ENCODE measurements around the gene C1S. TPM values are rescaled to one million over a fixed set of nuclear protein-coding genes. Genes with fewer than 3 reads are reported as not detected.
A peak's percentile ranks its signal among the peaks of the same experiment; 100 is the strongest.
"Not testable (repeated sequence)": the region's sequence is repeated elsewhere in the genome, so short reads cannot be mapped to it uniquely, and the experiment has no call there.

Gene C1S
- total RNA-seq, 1 donor from 2014 or later, result 6.3 TPM

DNA sequence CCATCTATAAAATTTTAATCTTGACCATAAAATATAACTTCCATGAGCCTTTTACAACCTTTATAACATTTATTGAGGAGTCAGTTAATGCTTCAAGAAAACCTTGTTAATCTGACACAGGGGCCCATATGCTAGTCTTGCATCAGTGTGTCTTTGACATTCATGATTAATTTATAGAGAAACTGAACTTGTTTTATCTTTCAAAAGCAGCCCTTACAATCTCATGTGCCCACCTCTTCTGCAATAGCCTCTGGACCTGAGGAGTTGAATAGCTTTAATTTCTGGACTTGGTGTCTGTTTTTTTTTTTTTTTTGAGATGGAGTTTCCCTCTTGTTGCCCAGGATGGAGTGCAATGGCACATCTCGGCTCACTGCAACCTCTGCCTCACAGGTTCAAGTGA lies 33.7 kb upstream of the C1S start:
- TF ChIP-seq, protein P1, sequence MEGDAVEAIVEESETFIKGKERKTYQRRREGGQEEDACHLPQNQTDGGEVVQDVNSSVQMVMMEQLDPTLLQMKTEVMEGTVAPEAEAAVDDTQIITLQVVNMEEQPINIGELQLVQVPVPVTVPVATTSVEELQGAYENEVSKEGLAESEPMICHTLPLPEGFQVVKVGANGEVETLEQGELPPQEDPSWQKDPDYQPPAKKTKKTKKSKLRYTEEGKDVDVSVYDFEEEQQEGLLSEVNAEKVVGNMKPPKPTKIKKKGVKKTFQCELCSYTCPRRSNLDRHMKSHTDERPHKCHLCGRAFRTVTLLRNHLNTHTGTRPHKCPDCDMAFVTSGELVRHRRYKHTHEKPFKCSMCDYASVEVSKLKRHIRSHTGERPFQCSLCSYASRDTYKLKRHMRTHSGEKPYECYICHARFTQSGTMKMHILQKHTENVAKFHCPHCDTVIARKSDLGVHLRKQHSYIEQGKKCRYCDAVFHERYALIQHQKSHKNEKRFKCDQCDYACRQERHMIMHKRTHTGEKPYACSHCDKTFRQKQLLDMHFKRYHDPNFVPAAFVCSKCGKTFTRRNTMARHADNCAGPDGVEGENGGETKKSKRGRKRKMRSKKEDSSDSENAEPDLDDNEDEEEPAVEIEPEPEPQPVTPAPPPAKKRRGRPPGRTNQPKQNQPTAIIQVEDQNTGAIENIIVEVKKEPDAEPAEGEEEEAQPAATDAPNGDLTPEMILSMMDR (IDR thresholded peaks at IDR 0.05; ENCODE audit: insufficient read depth, low read length, severe bottlenecking), result no peak
- FAIRE-seq (no peak), DNase-seq (ENCODE audit: low read depth) (no peak)
- no peak overlapping the region for H3K4me3 ChIP-seq (ENCODE audit: low read depth, low read length)
- H3K27me3 ChIP-seq (ENCODE audit: control insufficient read depth, insufficient read depth, low read length), result no peaks in the 10 kb centered on the region
- no peaks in the 10 kb centered on the region for H3K36me3 ChIP-seq (ENCODE audit: control insufficient read depth, insufficient read depth, low read length)

DNA sequence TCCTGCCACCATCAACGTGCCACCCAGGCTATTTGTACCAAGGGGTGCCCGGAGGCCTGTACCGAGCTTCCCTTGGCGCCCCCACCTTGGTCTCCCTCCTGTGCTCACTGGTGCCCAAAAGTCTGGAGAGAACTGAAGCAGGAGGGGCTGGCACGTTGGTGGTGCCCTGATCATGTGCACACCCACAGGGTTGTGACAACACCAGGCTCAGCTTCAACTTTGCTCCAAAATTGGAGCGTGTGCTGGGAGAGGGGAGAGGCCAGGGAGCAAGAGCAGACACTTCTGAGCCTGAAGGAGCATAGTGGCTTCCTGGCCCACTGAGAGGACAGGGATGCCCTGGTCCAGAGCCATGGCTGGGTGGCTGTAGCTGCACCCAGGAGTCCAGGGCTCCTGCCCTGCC lies 29.2 kb upstream of the C1S start:
- H3K27me3 ChIP-seq (ENCODE audit: control insufficient read depth, insufficient read depth, low read length), result peaks cover 1% of the 10 kb centered on the region
- TF ChIP-seq, protein P1 (IDR thresholded peaks at IDR 0.05; ENCODE audit: insufficient read depth, low read length, severe bottlenecking), result no peak
- no peak for DNase-seq (ENCODE audit: low read depth)
- H3K4me3 ChIP-seq (ENCODE audit: low read depth, low read length), result no peak overlapping the region
- H3K36me3 ChIP-seq (ENCODE audit: control insufficient read depth, insufficient read depth, low read length), result no peaks in the 10 kb centered on the region
- FAIRE-seq, result no peak

DNA sequence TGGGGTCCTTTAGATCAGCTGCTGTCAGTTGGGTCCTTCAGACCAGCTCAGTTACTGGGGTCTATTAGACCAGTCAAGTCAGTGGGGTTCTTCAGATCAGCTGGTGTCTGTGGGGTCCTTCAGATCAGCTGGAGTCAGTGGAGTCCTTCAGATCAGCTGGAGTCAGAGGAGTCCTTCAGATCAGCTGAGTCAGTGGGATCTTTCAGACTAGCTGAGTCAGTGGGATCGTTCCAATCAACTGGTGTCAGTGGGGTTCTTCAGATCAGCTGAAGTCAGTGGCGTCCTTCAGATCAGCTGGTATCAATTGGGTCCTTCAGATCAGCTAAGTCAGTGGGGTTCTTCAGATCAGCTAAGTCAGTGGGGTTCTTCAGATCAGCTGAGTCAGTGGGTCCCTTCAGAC lies 27.5 kb upstream of the C1S start:
- TF ChIP-seq, protein P1 (IDR thresholded peaks at IDR 0.05; ENCODE audit: insufficient read depth, low read length, severe bottlenecking), result no peak
- DNase-seq (ENCODE audit: low read depth), result no peak
- FAIRE-seq, result peak; percentile 79

DNA sequence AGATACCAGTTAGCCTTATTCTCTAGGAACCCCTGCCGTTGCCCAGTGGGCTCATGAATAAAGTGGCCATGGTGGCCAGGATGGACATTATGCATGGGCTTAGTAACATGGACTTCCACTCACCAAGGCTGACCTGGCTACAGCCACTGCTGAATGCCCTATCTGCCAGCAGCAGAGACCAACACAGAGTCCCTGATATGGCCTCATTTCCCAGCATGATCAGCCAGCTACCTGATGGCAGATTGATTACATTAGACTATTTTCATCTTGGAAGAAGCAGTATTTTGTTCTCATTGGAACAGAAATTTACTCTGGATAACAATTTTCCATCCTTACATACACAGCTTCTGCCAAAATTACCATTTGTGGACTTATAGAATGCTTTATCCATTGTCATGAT lies 26.1 kb upstream of the C1S start:
- Histone ChIP-seq H3K36me3 (ENCODE audit: control insufficient read depth, insufficient read depth, low read length) (no peaks in the 10 kb centered on the region), H3K4me3 (ENCODE audit: low read depth, low read length) (no peak overlapping the region), H3K27me3 (ENCODE audit: control insufficient read depth, insufficient read depth, low read length) (peaks cover 1% of the 10 kb centered on the region)
- FAIRE-seq, result no peak
- TF ChIP-seq, protein P1 (IDR thresholded peaks at IDR 0.05; ENCODE audit: insufficient read depth, low read length, severe bottlenecking), result no peak
- no peak for DNase-seq (ENCODE audit: low read depth)

More for the DNA sequence above, 27.5 kb upstream of the C1S start:
- Histone ChIP-seq H3K36me3 (ENCODE audit: control insufficient read depth, insufficient read depth, low read length) (no peaks in the 10 kb centered on the region), H3K27me3 (ENCODE audit: control insufficient read depth, insufficient read depth, low read length) (peaks cover 1% of the 10 kb centered on the region), H3K4me3 (ENCODE audit: low read depth, low read length) (no peak overlapping the region)

DNA sequence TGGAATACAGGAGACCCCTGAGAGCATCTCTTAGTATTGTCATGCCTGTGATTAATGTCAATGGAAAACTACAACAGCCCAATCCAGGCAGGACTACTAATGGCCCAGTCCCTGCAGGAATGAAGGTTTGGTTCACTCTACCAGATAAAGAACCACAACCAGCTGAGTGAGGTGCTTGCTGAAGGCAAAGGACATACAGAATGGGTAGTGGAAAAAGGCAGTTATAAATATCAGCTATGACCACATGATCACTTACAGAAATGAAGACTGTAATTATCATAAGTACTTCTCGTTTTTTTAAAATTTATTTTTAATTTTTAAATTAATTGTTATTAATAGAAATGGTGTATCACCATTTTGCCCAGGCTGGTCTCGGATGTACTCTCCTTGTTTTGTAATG lies 25.1 kb upstream of the C1S start:
- peaks cover 1% of the 10 kb centered on the region for H3K27me3 ChIP-seq (ENCODE audit: control insufficient read depth, insufficient read depth, low read length)
- FAIRE-seq, result no peak
- no peak overlapping the region for H3K4me3 ChIP-seq (ENCODE audit: low read depth, low read length)
- TF ChIP-seq, protein P1 (IDR thresholded peaks at IDR 0.05; ENCODE audit: insufficient read depth, low read length, severe bottlenecking), result no peak
- no peak for DNase-seq (ENCODE audit: low read depth)
- H3K36me3 ChIP-seq (ENCODE audit: control insufficient read depth, insufficient read depth, low read length), result no peaks in the 10 kb centered on the region

DNA sequence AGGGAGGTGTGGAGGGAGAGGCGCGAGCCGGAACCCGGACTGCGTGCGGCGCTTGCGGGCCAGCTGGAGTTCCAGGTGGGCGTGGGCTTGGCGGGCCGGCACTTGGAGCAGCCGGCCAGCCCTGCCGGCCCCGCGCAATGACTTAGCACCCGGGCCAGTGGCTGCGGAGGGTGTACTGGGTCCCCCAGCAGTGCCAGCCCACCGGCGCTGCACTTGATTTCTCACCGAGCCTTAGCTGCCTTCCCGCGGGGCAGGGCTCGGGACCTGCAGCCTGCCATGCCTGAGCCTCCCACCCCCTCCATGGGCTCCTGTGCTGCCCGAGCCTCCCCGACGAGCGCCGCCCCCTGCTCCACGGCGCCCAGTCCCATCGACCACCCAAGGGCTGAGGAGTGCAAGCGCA lies 23.1 kb upstream of the C1S start:
- not testable (repeated sequence) for H3K4me3 ChIP-seq (ENCODE audit: low read depth, low read length); FAIRE-seq; H3K27me3 ChIP-seq (ENCODE audit: control insufficient read depth, insufficient read depth, low read length); DNase-seq (ENCODE audit: low read depth); H3K36me3 ChIP-seq (ENCODE audit: control insufficient read depth, insufficient read depth, low read length)

Measured in bronchial epithelial cell (primary cell).